HL-60/S4 treated with retinoic acid at 250 ng/mL for 4 days and 3 days (cell line): ENCODE results near the gene MLLT3.

Experiments
- in situ Hi-C: fragments of 300-500 bp; cut with MboI; formaldehyde crosslinking; loops from 2 replicates; pipeline ENCODE4 v1.7.0; 2022; ENCODE audit warnings: low sequenced_read_pairs

MLLT3 gene

GRCh38 chr9:20559231-20559890, 62.9 kb downstream of the MLLT3 start:
- in situ Hi-C loops, result no loop called here

GRCh38 chr9:20558566-20559016, 63.7 kb downstream of the MLLT3 start:
- in situ Hi-C loops, result no loop called here

GRCh38 chr9:20557890-20558565, 64.3 kb downstream of the MLLT3 start:
- in situ Hi-C loops, result no loop called here

- in situ Hi-C loops, result no loop called here
Observed at GRCh38 chr9:20557285-20557684, 65.0 kb downstream of the MLLT3 start.

GRCh38 chr9:20553558-20554149, 68.6 kb downstream of the MLLT3 start:
- in situ Hi-C loops, result no loop called here

GRCh38 chr9:20552874-20553557, 69.3 kb downstream of the MLLT3 start:
- in situ Hi-C loops, result no loop called here

- in situ Hi-C loops, result no loop called here
Observed at GRCh38 chr9:20551835-20552234, 70.5 kb downstream of the MLLT3 start.

- in situ Hi-C loops, result no loop called here
Observed at GRCh38 chr9:20551236-20551635, 71.1 kb downstream of the MLLT3 start.

GRCh38 chr9:20550326-20550725, 72.0 kb downstream of the MLLT3 start:
- in situ Hi-C loops, result no loop called here

- in situ Hi-C loops, result no loop called here
Observed at GRCh38 chr9:20549053-20549452, 73.2 kb downstream of the MLLT3 start.

- in situ Hi-C loops, result no loop called here
Observed at GRCh38 chr9:20545023-20545622, 77.2 kb downstream of the MLLT3 start.

GRCh38 chr9:20540169-20540863, 82.0 kb downstream of the MLLT3 start:
- in situ Hi-C loops, result no loop called here

- in situ Hi-C loops, result no loop called here
Observed at GRCh38 chr9:20538956-20539355, 83.3 kb downstream of the MLLT3 start.

- in situ Hi-C loops, result no loop called here
Observed at GRCh38 chr9:20538092-20538491, 84.2 kb downstream of the MLLT3 start.

- in situ Hi-C loops, result no loop called here
Observed at GRCh38 chr9:20537294-20537693, 85.0 kb downstream of the MLLT3 start.

GRCh38 chr9:20532584-20532983, 89.7 kb downstream of the MLLT3 start:
- in situ Hi-C loops, result no loop called here

GRCh38 chr9:20529837-20530236, 92.5 kb downstream of the MLLT3 start:
- in situ Hi-C loops, result no loop called here

GRCh38 chr9:20528253-20528652, 94.0 kb downstream of the MLLT3 start:
- in situ Hi-C loops, result no loop called here

GRCh38 chr9:20526500-20527319, 95.6 kb downstream of the MLLT3 start:
- in situ Hi-C loops, result no loop called here

GRCh38 chr9:20524776-20525175, 97.5 kb downstream of the MLLT3 start:
- in situ Hi-C loops, result no loop called here
